IMR-90 (cell line): Measurements from ENCODE around the gene RAET1G. TPM values are rescaled to one million over a fixed set of nuclear protein-coding genes. Genes with fewer than 3 reads are reported as not detected.

Source experiments
- ATAC-seq: fragments of 200-7000 bp; cut with Tn5 transposase; 2 replicates; pipeline ENCODE4 v1.9.1; 2020; ENCODE audit warnings: low read depth, mild to moderate bottlenecking, moderate library complexity
- BruUV-seq: library from RNA; stranded (reverse); fragments of 400-500 nt; replicated peaks from 2 replicates; lab custom pipeline; 2021; lab: Mats Ljungman, UMichigan
- CTCF ChIA-PET: fragments of 300-600 bp; formaldehyde crosslinking; extraction: SDS; loops from one replicate; lab custom pipeline; 2021; ENCODE audit warnings: antibody characterized with exemption; lab: Yijun Ruan, JAX
- POLR2A ChIA-PET: fragments of 300-600 bp; sonication (Branson Sonifier 250); formaldehyde crosslinking; loops from one replicate; lab custom pipeline; 2022; ENCODE audit warnings: antibody characterized with exemption; ENCODE audit not compliant: unreplicated experiment; lab: Charles Lee
- DNase-seq: peaks from one replicate; pipeline ENCODE4 v3.0.0; 2013
- H2AFZ ChIP-seq: replicated peaks from 2 replicates; pipeline ENCODE3; 2013; ENCODE audit warnings: low read length, mild to moderate bottlenecking; ENCODE audit not compliant: poor library complexity
- H2AK5ac ChIP-seq: 2 replicates; pipeline ENCODE4 v1.6.1; 2013; ENCODE audit warnings: low read depth, low read length, inconsistent platforms
- H2AK9ac ChIP-seq: replicated peaks from 2 replicates; pipeline ENCODE3; 2013; ENCODE audit warnings: mild to moderate bottlenecking, low read depth, low read length, moderate library complexity; ENCODE audit not compliant: poor library complexity
- H2BK120ac ChIP-seq: 2 replicates; pipeline ENCODE4 v1.6.1; 2013; ENCODE audit warnings: low read depth, low read length, inconsistent platforms
- H2BK15ac ChIP-seq: 3 replicates; pipeline ENCODE4 v1.6.1; 2013; ENCODE audit warnings: low read depth, low read length, inconsistent platforms
- H2BK20ac ChIP-seq: 2 replicates; pipeline ENCODE4 v1.6.1; 2013; ENCODE audit warnings: low read depth, mild to moderate bottlenecking, inconsistent platforms, low read length, moderate library complexity
- H2BK5ac ChIP-seq: 2 replicates; pipeline ENCODE4 v1.6.1; 2013; ENCODE audit warnings: mild to moderate bottlenecking, low read depth, low read length, inconsistent platforms; ENCODE audit not compliant: poor library complexity, severe bottlenecking
- H3K14ac ChIP-seq: replicated peaks from 2 replicates; pipeline ENCODE4 v1.6.1; 2013; ENCODE audit warnings: low read depth, low read length, inconsistent platforms
- H3K18ac ChIP-seq: 2 replicates; pipeline ENCODE4 v1.6.1; 2013; ENCODE audit warnings: low read depth, low read length, control low read depth
- H3K23ac ChIP-seq: 2 replicates; pipeline ENCODE4 v1.6.1; 2013; ENCODE audit warnings: low read depth, low read length, inconsistent platforms
- H3K27ac ChIP-seq: 2 replicates; pipeline ENCODE4 v1.5.1; 2013; ENCODE audit warnings: mild to moderate bottlenecking, control low read depth, low read length; ENCODE audit not compliant: insufficient read depth
- H3K27me3 ChIP-seq: 2 replicates; pipeline ENCODE4 v1.6.1; 2013; ENCODE audit warnings: low read length; ENCODE audit not compliant: control insufficient read depth, insufficient read depth
- H3K36me3 ChIP-seq: 2 replicates; pipeline ENCODE4 v1.6.1; 2013; ENCODE audit warnings: low read length, mixed read lengths; ENCODE audit not compliant: control insufficient read depth, insufficient read depth
- H3K4ac ChIP-seq: 2 replicates; pipeline ENCODE4 v1.6.1; 2013; ENCODE audit warnings: low read depth, low read length, inconsistent platforms
- H3K4me1 ChIP-seq: 2 replicates; pipeline ENCODE4 v1.6.1; 2013; ENCODE audit warnings: low read length, mixed read lengths; ENCODE audit not compliant: control insufficient read depth, insufficient read depth
- H3K4me2 ChIP-seq: 2 replicates; pipeline ENCODE4 v1.6.1; 2013; ENCODE audit warnings: low read depth, mild to moderate bottlenecking, control low read depth, low read length, moderate library complexity
- H3K4me3 ChIP-seq: 2 replicates; pipeline ENCODE4 v1.5.1; 2013; ENCODE audit warnings: low read depth, mild to moderate bottlenecking, control low read depth, low read length, moderate library complexity; ENCODE audit not compliant: insufficient read depth
- H3K56ac ChIP-seq: 2 replicates; pipeline ENCODE4 v1.6.1; 2013; ENCODE audit warnings: low read length, inconsistent platforms; ENCODE audit not compliant: insufficient read depth; ENCODE audit errors: extremely low read depth
- H3K79me1 ChIP-seq, 2 experiments: 2 replicates each; pipeline ENCODE4 v1.6.1; 2013; ENCODE audit warnings: low read length in 2 of 2, inconsistent platforms in 1 of 2, low read depth in 1 of 2
- H3K9ac ChIP-seq: 2 replicates; pipeline ENCODE4 v1.6.1; 2013; ENCODE audit warnings: low read depth, low read length, control low read depth
- H3K9me1 ChIP-seq: 2 replicates; pipeline ENCODE4 v1.6.1; 2013; ENCODE audit warnings: low read length, inconsistent platforms; ENCODE audit not compliant: insufficient read depth
- H3K9me3 ChIP-seq: 2 replicates; pipeline ENCODE4 v1.6.1; 2013; ENCODE audit warnings: low read length; ENCODE audit not compliant: control insufficient read depth, insufficient read depth
- H4K20me1 ChIP-seq: 2 replicates; pipeline ENCODE4 v1.6.1; 2013; ENCODE audit warnings: low read length, inconsistent platforms; ENCODE audit not compliant: insufficient read depth
- H4K5ac ChIP-seq: 2 replicates; pipeline ENCODE4 v1.6.1; 2013; ENCODE audit warnings: mild to moderate bottlenecking, low read depth, low read length, control low read depth
- H4K8ac ChIP-seq, 2 experiments: 2 replicates each; pipeline ENCODE4 v1.6.1; 2013; ENCODE audit warnings: low read depth in 2 of 2, low read length in 2 of 2, control low read depth in 1 of 2, inconsistent platforms in 1 of 2
- H4K91ac ChIP-seq: 2 replicates; pipeline ENCODE4 v1.6.1; 2013; ENCODE audit warnings: low read depth, low read length, inconsistent platforms; ENCODE audit not compliant: insufficient read depth
- RFX5 ChIP-seq: IDR thresholded peaks from 2 replicates; pipeline ENCODE4 v1.8.0; 2012; ENCODE audit warnings: low read depth, mild to moderate bottlenecking, low read length, moderate library complexity
- WGBS, 2 experiments: methylation state at CpG; one replicate each; pipeline versions ENCODE4 v1.1.5 to v1.1.7; 2013; ENCODE audit warnings: missing lambda C conversion rate in 2 of 2; ENCODE audit not compliant: insufficient read length in 1 of 2; ENCODE audit errors: extremely low coverage in 2 of 2; 5-methylcytosine and 5-hydroxymethylcytosine counted together
- dilution Hi-C: fragments of 300-500 bp; cut with HindIII; formaldehyde crosslinking; loops from one replicate; pipeline ENCODE4 v1.14.3; 2018; ENCODE audit warnings: low sequenced_read_pairs; ENCODE audit not compliant: unreplicated experiment
- in situ Hi-C: fragments of 300-500 bp; cut with MboI; formaldehyde crosslinking; loops from 3 replicates; pipeline ENCODE4 v1.14.3; 2019; ENCODE audit warnings: low sequenced_read_pairs, inconsistent platforms, mixed read lengths
- intact Hi-C: fragments of 100-400 bp; cut with micrococcal nuclease; formaldehyde crosslinking; loops from 2 replicates; pipeline ENCODE4 v1.10.0; 2022
- polyA plus RNA-seq, 3 experiments: library from polyadenylated mRNA; depleted of rRNA; stranded (reverse); fragments of >200 nt; gene quantifications; 2 replicates each; pipeline ENCODE4 v1.2.3, GENCODE V29; 2012; ENCODE audit warnings: low replicate concordance in 1 of 3
- total RNA-seq: library from RNA; depleted of rRNA; stranded (reverse); fragments of >200 nt; gene quantifications from 2 replicates; pipeline ENCODE4 v1.2.3, GENCODE V29; 2012

The RAET1G gene
- total and polyA plus RNA-seq, 2 of the 4 experiments (the other 2 are of a cell fraction) = 1.3 to 4.2 TPM

GRCh38 chr6:149899486-149899885 lies 23.4 kb downstream of the RAET1G start:
- H3K27me3 ChIP-seq = peaks cover 4% of the 10 kb centered on the region
- no peak overlapping the region for H2BK120ac ChIP-seq
- peaks cover 24% of the 10 kb centered on the region for H3K4me1 ChIP-seq
- no peak for TF ChIP-seq RFX5
- H2BK15ac ChIP-seq = no peak overlapping the region
- WGBS, 2 experiments = no CpG with 5 or more reads among the region's 6 CpGs
- peaks cover 20% of the 10 kb centered on the region for H3K9me1 ChIP-seq
- ChIA-PET POLR2A (no interaction called here), CTCF (no interaction called here)
- H3K4ac ChIP-seq = no peak overlapping the region
- no peak overlapping the region for H4K91ac ChIP-seq
- no peak overlapping the region for H3K14ac ChIP-seq
- H3K27ac ChIP-seq = no peak overlapping the region
- H3K36me3 ChIP-seq = no peaks in the 10 kb centered on the region
- no peak overlapping the region for H3K56ac ChIP-seq
- no peaks in the 10 kb centered on the region for H4K20me1 ChIP-seq
- no peak overlapping the region for H4K5ac ChIP-seq
- no peak overlapping the region for H2BK20ac ChIP-seq
- no peak overlapping the region for H2AK9ac ChIP-seq
- no peak for ATAC-seq
- H3K4me2 ChIP-seq = no peak overlapping the region
- no peaks in the 10 kb centered on the region for H3K9me3 ChIP-seq
- no peak for DNase-seq
- peaks cover 0 to 11% of the 10 kb centered on the region in 2 experiments; a peak in 1 of 4 replicates for H3K79me1 ChIP-seq
- H4K8ac ChIP-seq = no peak overlapping the region
- H2BK5ac ChIP-seq = no peak overlapping the region
- in situ Hi-C loops (no loop called here), intact Hi-C loops (no loop called here), dilution Hi-C loops (no loop called here)
- H3K18ac ChIP-seq = no peak overlapping the region
- BruUV-seq = no TSS peak
- H3K9ac ChIP-seq = no peak overlapping the region
- H2AFZ ChIP-seq = no peak overlapping the region
- no peak overlapping the region for H3K4me3 ChIP-seq
- no peak overlapping the region for H2AK5ac ChIP-seq
- no peak overlapping the region for H3K23ac ChIP-seq
